ENCODE results near the gene SQOR.

SQOR gene

GRCh38 chr15:45657764-45658545 lies 23.1 kb downstream of the SQOR start:
- in situ Hi-C loops (cut with MboI; ENCODE audit: low sequenced_read_pairs) = no loop called here

DNA sequence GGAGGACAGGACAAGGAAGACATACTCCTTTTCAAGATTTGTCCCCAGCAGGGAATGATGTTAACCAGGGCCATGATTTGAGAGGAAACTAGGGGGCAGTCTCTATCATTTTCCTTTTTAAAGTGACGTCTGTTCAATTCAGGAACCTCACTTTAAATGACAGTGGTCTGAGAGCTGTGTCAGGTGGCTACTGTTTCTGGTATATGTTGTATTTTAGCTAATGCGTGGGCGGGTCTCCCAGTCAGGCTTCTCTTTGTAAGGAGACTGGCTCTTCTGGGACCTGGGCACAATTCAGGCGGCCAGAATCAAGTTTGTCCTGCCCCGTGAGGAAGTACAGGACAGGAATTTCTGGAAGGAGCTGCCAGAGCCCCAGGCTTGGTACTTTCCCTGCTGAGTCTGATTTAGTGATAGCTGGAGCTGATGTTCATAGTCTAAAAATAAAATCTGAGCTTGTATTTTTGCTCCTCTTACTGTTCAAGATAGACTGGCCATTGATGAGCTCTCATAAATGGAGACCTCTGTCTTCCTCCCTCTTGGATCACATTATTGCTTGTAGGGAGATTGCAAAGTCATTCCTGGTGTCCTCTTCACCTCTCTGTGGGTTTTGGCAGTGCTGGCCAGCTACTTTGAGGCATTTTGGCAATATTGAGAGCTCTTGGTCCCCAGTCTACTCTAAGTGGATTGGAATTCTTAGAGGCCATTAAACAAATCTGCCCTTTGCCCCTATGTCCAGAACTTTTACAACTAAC lies 25.6 kb downstream of the SQOR start:
- in situ Hi-C loops (cut with MboI; ENCODE audit: low sequenced_read_pairs) = no loop called here

DNA sequence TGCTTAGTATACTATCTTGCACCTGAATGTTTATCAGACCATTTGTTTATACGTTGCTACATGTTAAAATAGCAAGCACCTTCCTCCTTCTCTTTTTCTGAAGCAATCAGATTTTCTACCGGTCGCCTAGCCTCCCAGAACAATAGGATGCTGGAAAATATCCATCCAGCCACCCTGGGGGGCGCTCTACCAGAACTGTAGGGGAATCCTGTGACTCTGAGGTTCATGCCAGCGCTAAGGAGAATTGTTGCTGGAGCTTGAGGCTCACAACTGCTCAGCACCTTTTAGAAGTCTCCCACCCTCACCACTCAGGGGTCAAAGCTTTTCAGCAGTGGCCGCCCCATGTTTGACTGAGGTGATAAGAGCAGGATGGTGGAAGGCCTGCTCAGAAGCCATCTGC lies 27.5 kb downstream of the SQOR start:
- in situ Hi-C loops (cut with MboI; ENCODE audit: low sequenced_read_pairs) = no loop called here

- in situ Hi-C loops (cut with MboI; ENCODE audit: low sequenced_read_pairs) = no loop called here
Measured at GRCh38 chr15:45664451-45664850, 29.6 kb downstream of the SQOR start.

GRCh38 chr15:45665261-45665660 lies 30.4 kb downstream of the SQOR start:
- in situ Hi-C loops (cut with MboI; ENCODE audit: low sequenced_read_pairs) = no loop called here

- in situ Hi-C loops (cut with MboI; ENCODE audit: low sequenced_read_pairs) = no loop called here
Measured at GRCh38 chr15:45666119-45666875, 31.5 kb downstream of the SQOR start.

DNA sequence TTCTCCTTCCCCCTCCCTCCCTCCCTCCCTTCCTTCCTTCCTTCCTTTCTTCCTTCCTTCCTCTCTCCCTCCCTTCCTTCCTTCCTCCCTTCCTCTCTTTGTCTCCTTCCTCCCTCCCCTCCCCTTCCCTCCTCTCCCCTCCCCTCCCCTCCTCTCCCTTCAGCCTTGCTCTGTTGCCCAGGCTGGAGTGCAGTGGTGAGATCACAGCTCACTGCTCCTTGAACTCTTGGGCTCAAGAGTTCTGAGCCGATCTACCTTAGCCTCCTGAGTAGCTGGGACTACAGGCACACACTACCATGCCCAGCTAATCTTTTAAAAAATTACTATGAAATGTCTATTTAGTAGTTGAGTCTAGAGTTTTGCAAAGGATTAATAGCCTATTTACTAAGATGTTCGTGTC lies 32.2 kb downstream of the SQOR start:
- in situ Hi-C loops (cut with MboI; ENCODE audit: low sequenced_read_pairs) = no loop called here

GRCh38 chr15:45668386-45668785 lies 33.6 kb downstream of the SQOR start:
- in situ Hi-C loops (cut with MboI; ENCODE audit: low sequenced_read_pairs) = no loop called here

- in situ Hi-C loops (cut with MboI; ENCODE audit: low sequenced_read_pairs) = no loop called here
Measured at GRCh38 chr15:45669422-45669821, 34.6 kb downstream of the SQOR start.

- in situ Hi-C loops (cut with MboI; ENCODE audit: low sequenced_read_pairs) = no loop called here
Measured at GRCh38 chr15:45670091-45670490, 35.3 kb downstream of the SQOR start.

DNA sequence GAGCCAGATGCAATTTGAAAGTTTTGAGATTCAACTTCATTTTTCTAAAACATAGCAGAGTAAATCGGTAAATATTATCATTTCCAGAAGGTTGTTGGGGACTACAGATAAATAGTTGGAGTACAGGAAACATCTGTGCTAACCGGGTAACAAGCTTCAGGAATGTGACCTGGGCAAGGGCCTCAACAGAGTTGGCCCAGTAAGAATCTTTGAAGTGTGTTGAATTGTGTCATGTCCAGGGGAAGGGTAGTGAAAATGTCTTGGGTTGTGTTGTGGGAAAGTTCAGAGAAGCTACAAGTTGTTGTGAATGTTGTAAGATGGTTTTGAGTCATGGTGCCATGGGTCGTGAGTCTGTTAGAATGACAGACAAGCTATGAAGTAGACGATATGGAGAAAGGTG lies 35.7 kb downstream of the SQOR start:
- in situ Hi-C loops (cut with MboI; ENCODE audit: low sequenced_read_pairs) = no loop called here

DNA sequence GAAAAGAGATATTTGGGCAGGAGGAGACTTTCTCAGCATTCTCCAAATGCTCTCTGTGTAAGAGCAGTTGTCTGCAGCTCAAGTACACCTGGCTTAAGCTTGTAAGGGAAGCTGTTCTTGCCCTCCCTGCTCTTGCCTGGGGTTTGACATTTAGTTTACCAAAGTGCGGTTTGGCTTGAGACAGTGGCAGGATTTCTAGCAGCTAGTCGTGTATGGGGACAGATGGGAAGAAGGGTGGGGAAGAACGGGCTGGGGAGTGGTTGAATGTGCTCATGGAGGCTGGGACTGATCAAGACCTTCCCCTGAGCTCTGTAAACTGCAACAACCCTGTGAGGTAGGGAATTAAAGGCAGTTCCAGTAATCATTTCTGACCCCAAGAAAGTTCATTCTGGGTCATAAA lies 39.8 kb downstream of the SQOR start:
- in situ Hi-C loops (cut with MboI; ENCODE audit: low sequenced_read_pairs) = no loop called here

- in situ Hi-C loops (cut with MboI; ENCODE audit: low sequenced_read_pairs) = no loop called here
Measured at GRCh38 chr15:45677797-45678196, 43.0 kb downstream of the SQOR start.

DNA sequence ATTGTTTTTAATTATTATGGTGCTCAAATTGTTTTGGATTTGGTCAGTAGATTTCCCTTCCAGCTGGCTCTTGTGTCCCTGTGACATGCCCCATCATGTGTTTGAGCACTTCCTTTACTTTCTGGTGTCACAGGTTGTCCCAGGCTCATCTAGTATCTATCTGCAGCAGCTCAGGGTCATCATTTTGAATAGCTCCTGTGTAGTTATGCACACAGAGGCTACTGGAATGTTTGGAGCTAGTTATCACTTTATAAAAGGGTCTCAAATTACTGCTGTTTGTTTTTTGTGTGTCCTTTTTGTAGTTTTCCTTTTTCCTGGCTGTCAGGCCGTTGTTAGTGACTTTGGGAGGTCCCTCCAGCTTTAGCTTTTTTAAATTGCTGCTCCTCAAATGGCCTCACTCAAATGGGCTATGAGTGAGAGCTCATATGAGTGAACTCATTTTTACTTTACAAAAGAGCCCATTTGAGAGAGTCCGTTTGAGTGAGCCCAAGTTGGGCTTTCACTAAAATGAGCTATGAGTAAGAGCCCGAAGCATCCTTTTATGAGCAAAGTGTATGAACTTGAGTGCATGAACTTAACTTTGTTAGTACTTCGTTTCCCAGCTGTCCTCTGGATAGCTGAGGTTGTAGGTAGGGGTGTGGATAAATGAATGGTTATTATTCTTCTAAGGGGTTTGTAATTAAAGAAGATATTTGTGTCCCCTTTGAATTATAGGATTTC lies 43.8 kb downstream of the SQOR start:
- in situ Hi-C loops (cut with MboI; ENCODE audit: low sequenced_read_pairs) = no loop called here

- in situ Hi-C loops (cut with MboI; ENCODE audit: low sequenced_read_pairs) = no loop called here
Measured at GRCh38 chr15:45684533-45684932, 49.7 kb downstream of the SQOR start.

- in situ Hi-C loops (cut with MboI; ENCODE audit: low sequenced_read_pairs) = no loop called here
Measured at GRCh38 chr15:45689616-45690015, 54.8 kb downstream of the SQOR start.

- in situ Hi-C loops (cut with MboI; ENCODE audit: low sequenced_read_pairs) = no loop called here
Measured at GRCh38 chr15:45690581-45691260, 55.9 kb downstream of the SQOR start.

DNA sequence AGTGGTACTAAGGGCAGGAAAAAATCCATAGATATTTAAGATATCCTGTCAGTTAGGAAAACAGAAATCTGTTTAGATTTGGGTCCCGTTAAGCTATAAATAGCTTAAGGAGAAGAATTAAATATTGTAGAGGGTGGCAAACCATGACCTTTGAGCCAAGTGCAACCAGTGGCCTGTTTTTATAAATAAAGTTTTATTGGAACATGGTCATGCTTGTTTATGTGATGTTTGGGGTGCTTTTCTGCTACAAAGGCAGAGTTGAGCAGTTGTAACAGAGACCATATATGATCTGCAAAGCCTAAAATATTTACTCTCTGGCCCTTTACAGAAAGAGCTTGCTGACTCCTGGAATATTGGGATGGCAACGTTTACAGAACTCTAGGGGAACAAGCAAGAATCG lies 66.3 kb downstream of the SQOR start:
- in situ Hi-C loops (cut with MboI; ENCODE audit: low sequenced_read_pairs) = no loop called here

DNA sequence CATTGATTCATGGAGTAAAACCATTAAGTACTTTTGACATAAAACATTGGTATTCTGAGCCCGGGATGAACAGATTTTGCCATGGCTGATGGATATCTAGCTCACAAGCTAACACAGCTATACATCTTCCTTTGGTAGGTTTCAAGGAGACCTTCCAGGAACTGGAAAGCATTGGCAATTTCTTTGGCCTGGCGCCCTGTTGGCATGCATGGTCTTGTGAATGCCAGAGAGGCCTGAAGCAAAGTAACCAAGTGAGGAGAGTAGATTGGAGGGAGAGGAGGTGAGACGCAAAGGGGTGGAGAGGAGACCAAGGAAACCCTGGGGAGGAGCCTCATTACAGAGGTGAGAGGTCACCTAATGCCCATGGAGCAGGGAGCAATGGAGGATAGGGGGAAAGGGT lies 67.2 kb downstream of the SQOR start:
- in situ Hi-C loops (cut with MboI; ENCODE audit: low sequenced_read_pairs) = no loop called here

GRCh38 chr15:45703670-45704328 lies 69.0 kb downstream of the SQOR start:
- in situ Hi-C loops (cut with MboI; ENCODE audit: low sequenced_read_pairs) = no loop called here
